HCT116 (cell line): ENCODE results near the gene MGAM2. TPM values are rescaled to one million over a fixed set of nuclear protein-coding genes. Genes with fewer than 3 reads are reported as not detected.

Source experiments
- ATAC-seq: fragments of 200-7000 bp; cut with Tn5 transposase; 2 replicates; pipeline ENCODE4 v1.9.1; 2020; ENCODE audit warnings: mild to moderate bottlenecking, moderate library complexity
- BruUV-seq: library from RNA; stranded (reverse); fragments of 400-500 nt; replicated peaks from 2 replicates; lab custom pipeline; 2021; lab: Mats Ljungman, UMichigan
- CTCF ChIA-PET: fragments of 300-600 bp; sonication (Branson Sonifier 250); formaldehyde crosslinking; loops from one replicate; lab custom pipeline; 2021; ENCODE audit warnings: antibody characterized with exemption; lab: Charles Lee
- POLR2A ChIA-PET: fragments of 300-600, 350-600 bp; sonication (Branson Sonifier 250); formaldehyde crosslinking; loops from one replicate; lab custom pipeline; 2021; ENCODE audit warnings: antibody characterized with exemption; lab: Charles Lee
- RAD21 ChIA-PET, 2 experiments: fragments of 300-600 bp; sonication (Branson Sonifier 250); formaldehyde crosslinking; loops; one replicate each; lab custom pipeline; 2023; ENCODE audit warnings: low total read pairs in 2 of 2; ENCODE audit not compliant: uncharacterized antibody in 2 of 2, unreplicated experiment in 2 of 2, low non-redundant PET in 1 of 2; lab: Charles Lee
- DNase-seq: peaks from one replicate; pipeline ENCODE4 v3.0.0-alpha.2; 2010; ENCODE audit warnings: low read depth, low spot score
- H2AFZ ChIP-seq: fragments of 200-600 bp; shearing (Covaris generic), sonication (generic); 2 replicates; pipeline ENCODE4 v1.6.1; 2017; ENCODE audit warnings: low read depth, mixed run types, mixed read lengths, antibody characterized with exemption, low read length; ENCODE audit not compliant: poor library complexity, severe bottlenecking
- H3K27ac ChIP-seq: 2 replicates; pipeline ENCODE4 v1.5.1; 2012; ENCODE audit warnings: low read depth, low read length
- H3K27me3 ChIP-seq: fragments of 200-600 bp; sonication (generic); 2 replicates; pipeline ENCODE4 v1.6.1; 2016; ENCODE audit warnings: mixed run types, low read length, mixed read lengths; ENCODE audit not compliant: insufficient read depth
- H3K36me3 ChIP-seq, 2 experiments: fragments of 200-500 bp in 1 of 2; fragments of 200-600 bp in 1 of 2; sonication (Bioruptor generic) in 1 of 2; sonication (generic) in 1 of 2; 2 replicates each; pipeline versions ENCODE4 v1.5.1 to v1.6.1; 2014 to 2016; ENCODE audit warnings: low read length in 2 of 2, inconsistent platforms in 1 of 2, mixed read lengths in 1 of 2, mixed run types in 1 of 2; ENCODE audit not compliant: insufficient read depth in 2 of 2, control insufficient read depth in 1 of 2
- H3K4me1 ChIP-seq, 2 experiments: fragments of 200-600 bp in 1 of 2; sonication (generic) in 1 of 2; 2 replicates each; pipeline versions ENCODE4 v1.5.1 to v1.6.1; 2012 to 2017; ENCODE audit warnings: low read length in 2 of 2, inconsistent platforms in 1 of 2, mild to moderate bottlenecking in 1 of 2, mixed read lengths in 1 of 2, mixed run types in 1 of 2, moderate library complexity in 1 of 2; ENCODE audit not compliant: insufficient read depth in 2 of 2, control insufficient read depth in 1 of 2
- H3K4me2 ChIP-seq: fragments of 200-600 bp; sonication (generic); 2 replicates; pipeline ENCODE4 v1.6.1; 2017; ENCODE audit warnings: mixed run types, low read length, mixed read lengths
- H3K4me3 ChIP-seq, 2 experiments: fragments of 200-600 bp in 1 of 2; sonication (generic) in 1 of 2; replicated peaks in 1 of 2; 2 replicates each; pipeline ENCODE4 v1.5.1; 2011 to 2016; ENCODE audit warnings: low read length in 2 of 2, control low read depth in 1 of 2, low read depth in 1 of 2, mild to moderate bottlenecking in 1 of 2, mixed read lengths in 1 of 2, mixed run types in 1 of 2
- H3K79me2 ChIP-seq: fragments of 200-600 bp; sonication (generic); 2 replicates; pipeline ENCODE4 v1.6.1; 2017; ENCODE audit warnings: mild to moderate bottlenecking, mixed run types, low read length, moderate library complexity, mixed read lengths; ENCODE audit not compliant: insufficient read depth
- H3K9ac ChIP-seq: fragments of 200-600 bp; sonication (generic); 2 replicates; pipeline ENCODE4 v1.6.1; 2016; ENCODE audit warnings: low read length, mixed read lengths
- H3K9me2 ChIP-seq: fragments of 200-600 bp; sonication (generic), shearing (Covaris generic); 2 replicates; pipeline ENCODE4 v1.6.1; 2017; ENCODE audit warnings: mixed run types, mild to moderate bottlenecking, moderate library complexity; ENCODE audit not compliant: insufficient read depth
- H3K9me3 ChIP-seq, 2 experiments: fragments of 200-500 bp in 1 of 2; fragments of 200-600 bp in 1 of 2; sonication (Bioruptor generic) in 1 of 2; sonication (generic) in 1 of 2; 2 replicates each; pipeline ENCODE4 v1.6.1; 2014 to 2017; ENCODE audit warnings: low read length in 2 of 2, mixed read lengths in 2 of 2, inconsistent platforms in 1 of 2, low read depth in 1 of 2, mild to moderate bottlenecking in 1 of 2, mixed run types in 1 of 2, moderate library complexity in 1 of 2; ENCODE audit not compliant: control insufficient read depth in 1 of 2, insufficient read depth in 1 of 2
- H4K20me1 ChIP-seq: fragments of 200-600 bp; sonication (generic), shearing (Covaris generic); 2 replicates; pipeline ENCODE4 v1.6.1; 2017; ENCODE audit warnings: mixed run types, mild to moderate bottlenecking, moderate library complexity; ENCODE audit not compliant: insufficient read depth
- CEBPB ChIP-seq: IDR thresholded peaks from 2 replicates; pipeline ENCODE4 v1.6.1; 2012; ENCODE audit warnings: low read depth
- EGR1 ChIP-seq: IDR thresholded peaks from 2 replicates; pipeline ENCODE4 v1.6.1; 2012; ENCODE audit warnings: low read depth
- EZH2 ChIP-seq: fragments of 200-600 bp; sonication (generic); IDR thresholded peaks from 2 replicates; pipeline ENCODE4 v1.6.1; 2017; ENCODE audit warnings: antibody characterized with exemption, mixed run types
- JUND ChIP-seq: IDR thresholded peaks from 2 replicates; pipeline ENCODE4 v1.6.1; 2012
- POLR2AphosphoS5 ChIP-seq: IDR thresholded peaks from 2 replicates; pipeline ENCODE4 v1.6.1; 2011; ENCODE audit warnings: mild to moderate bottlenecking, low read depth, low read length, moderate library complexity
- SP1 ChIP-seq: IDR thresholded peaks from 2 replicates; pipeline ENCODE4 v1.6.1; 2012; ENCODE audit warnings: low read depth
- ZBTB33 ChIP-seq: IDR thresholded peaks from 2 replicates; pipeline ENCODE4 v1.6.1; 2011; ENCODE audit warnings: mild to moderate bottlenecking, low read length, moderate library complexity; ENCODE audit not compliant: insufficient replicate concordance; ENCODE audit errors: extremely low read depth
- ZFX ChIP-seq: fragments of 450-650 bp; IDR thresholded peaks from 2 replicates; pipeline ENCODE4 v1.6.1; 2017
- ZNF274 ChIP-seq: fragments of 200-500 bp; sonication (Bioruptor generic); IDR thresholded peaks from 2 replicates; pipeline ENCODE4 v1.6.1; 2014; ENCODE audit warnings: mild to moderate bottlenecking, low read depth, low read length, inconsistent platforms
- intact Hi-C: fragments of 100-400 bp; cut with micrococcal nuclease; formaldehyde crosslinking; loops from 2 replicates; pipeline ENCODE4 v1.10.0; 2022
- total RNA-seq: library from RNA; stranded (reverse); gene quantifications from one replicate; pipeline ENCODE4 v1.2.1, GENCODE V29; 2021; ENCODE audit not compliant: unreplicated experiment

The MGAM2 gene
- total RNA-seq, 1 experiment from 2014 or later, result 0.05 TPM

GRCh38 chr7:142194201-142194600 lies 82.7 kb downstream of the MGAM2 start:
- Histone ChIP-seq H3K4me2 (no peak overlapping the region), H3K4me3 (no peak overlapping the region), H3K9me3 (no peaks in the 10 kb centered on the region), H3K79me2 (no peaks in the 10 kb centered on the region), H3K4me1 (no peaks in the 10 kb centered on the region), H3K9ac (no peak overlapping the region)
- POLR2A ChIA-PET, result no interaction called here
- DNase-seq (no peak), ATAC-seq (no peak)
- RAD21 ChIA-PET, result no interaction called here
- CTCF ChIA-PET, result no interaction called here
- no TSS peak for BruUV-seq
- no peak for TF ChIP-seq JUND
- no peak for TF ChIP-seq SP1
- no peak for TF ChIP-seq POLR2AphosphoS5
- TF ChIP-seq ZFX, result no peak
- TF ChIP-seq ZBTB33, result no peak
- TF ChIP-seq EGR1, result no peak
- TF ChIP-seq EZH2, result no peak
- no peak for TF ChIP-seq ZNF274
- no peak for TF ChIP-seq CEBPB
- TF ChIP-seq, all 23 proteins: peak for 0
- Histone ChIP-seq H2AFZ (no peak overlapping the region), H3K36me3 (no peaks in the 10 kb centered on the region), H3K27me3 (peaks cover 5% of the 10 kb centered on the region), H3K9me2 (no peaks in the 10 kb centered on the region), H4K20me1 (no peaks in the 10 kb centered on the region), H3K27ac (no peak overlapping the region)
- intact Hi-C loops, result no loop called here
